NCI-H1105 (cell line): ENCODE measurements around the gene CTPS2.
A peak's percentile ranks its signal among the peaks of the same experiment; 100 is the strongest.
"Not testable (repeated sequence)": the region's sequence is repeated elsewhere in the genome, so short reads cannot be mapped to it uniquely, and the experiment has no call there.

Experiments used
- DNase-seq: peaks from one replicate; lab custom pipeline; 2025; lab: John Stamatoyannopoulos, UW

The CTPS2 gene

DNA sequence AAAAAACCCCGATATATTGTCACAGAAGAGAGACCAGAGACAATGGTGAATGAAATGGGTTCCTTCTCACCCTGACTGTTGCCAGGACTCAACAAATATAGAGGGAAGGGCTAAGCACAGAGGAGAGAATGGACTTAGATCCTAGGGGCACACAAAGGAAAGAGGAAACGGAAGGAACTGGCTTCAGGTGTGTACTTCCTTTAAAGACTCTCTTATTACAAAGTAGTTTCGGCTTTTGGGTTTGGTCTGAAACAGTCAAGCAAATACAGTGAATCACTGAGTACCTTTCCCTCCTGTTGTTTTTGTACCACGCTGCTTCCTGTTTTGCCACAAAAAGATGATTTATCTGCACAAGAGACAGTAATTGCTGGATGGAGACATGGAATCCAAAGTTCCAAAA, 108.6 kb downstream of the CTPS2 start:
- DNase-seq = no peak

- DNase-seq = not testable (repeated sequence)
Measured at GRCh38 chrX:16603235-16603634, 109.2 kb downstream of the CTPS2 start.

GRCh38 chrX:16601885-16602284, 110.6 kb downstream of the CTPS2 start:
- no peak for DNase-seq

- DNase-seq = peak; percentile 1
Measured at GRCh38 chrX:16594490-16594889, 118.0 kb downstream of the CTPS2 start.

DNA sequence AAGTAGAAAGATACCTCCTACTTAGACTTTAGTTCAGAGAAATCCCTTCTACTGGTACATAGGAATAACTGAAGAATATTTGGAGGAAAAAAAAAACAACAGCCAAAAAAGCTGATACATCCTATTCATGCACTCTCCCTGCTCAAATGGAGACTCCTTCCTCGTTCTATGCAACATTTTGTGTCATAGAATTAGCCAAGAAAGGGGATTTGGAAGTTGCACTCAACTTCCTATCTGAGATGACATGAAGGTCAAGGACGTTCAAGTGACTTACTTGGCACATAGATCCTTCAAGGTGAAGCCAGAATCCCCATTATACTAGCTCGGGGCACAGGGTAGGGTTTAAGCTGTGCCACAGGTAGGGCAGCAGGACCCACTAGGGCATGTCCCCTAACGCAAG, 118.7 kb downstream of the CTPS2 start:
- DNase-seq = no peak

- DNase-seq = no peak
Measured at GRCh38 chrX:16592194-16592770, 120.2 kb downstream of the CTPS2 start.

DNA sequence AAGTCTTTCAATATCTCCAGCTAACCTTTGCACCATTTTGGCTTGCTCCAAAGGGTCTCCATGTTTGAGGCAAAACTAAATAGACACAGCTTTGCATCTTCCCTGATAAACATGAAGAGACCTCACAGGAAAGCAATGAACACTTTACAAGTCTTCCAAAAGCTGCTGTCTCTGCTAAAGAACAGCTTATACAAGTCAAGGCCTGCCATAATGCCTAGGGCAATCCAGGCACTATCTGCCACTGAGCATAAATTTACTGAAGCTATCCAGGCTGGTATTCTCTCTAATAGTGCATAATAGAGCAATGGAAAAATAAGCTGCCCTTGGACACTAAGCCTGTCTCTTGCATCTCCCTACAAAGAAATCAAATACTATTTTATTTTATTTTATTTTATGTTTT, 122.6 kb downstream of the CTPS2 start:
- DNase-seq = no peak

DNA sequence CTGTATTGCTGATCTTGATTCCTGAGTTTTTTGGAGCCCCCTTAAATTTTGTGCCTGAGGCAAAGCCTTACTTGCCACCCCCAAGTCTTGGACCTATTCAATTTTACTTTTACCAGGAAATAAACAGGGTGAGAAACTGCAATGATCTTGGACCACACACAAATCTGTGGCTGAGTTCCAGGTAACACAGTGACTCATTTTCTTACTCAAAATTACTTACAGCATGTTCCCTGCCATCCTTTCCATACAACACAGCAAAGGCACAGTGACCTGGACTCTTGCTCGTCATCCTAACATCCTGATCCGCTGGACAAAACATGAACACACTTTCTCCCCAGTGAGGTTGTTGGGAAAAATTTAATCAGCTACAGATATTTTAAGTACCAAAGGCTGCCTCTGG, 123.3 kb downstream of the CTPS2 start:
- no peak for DNase-seq

DNA sequence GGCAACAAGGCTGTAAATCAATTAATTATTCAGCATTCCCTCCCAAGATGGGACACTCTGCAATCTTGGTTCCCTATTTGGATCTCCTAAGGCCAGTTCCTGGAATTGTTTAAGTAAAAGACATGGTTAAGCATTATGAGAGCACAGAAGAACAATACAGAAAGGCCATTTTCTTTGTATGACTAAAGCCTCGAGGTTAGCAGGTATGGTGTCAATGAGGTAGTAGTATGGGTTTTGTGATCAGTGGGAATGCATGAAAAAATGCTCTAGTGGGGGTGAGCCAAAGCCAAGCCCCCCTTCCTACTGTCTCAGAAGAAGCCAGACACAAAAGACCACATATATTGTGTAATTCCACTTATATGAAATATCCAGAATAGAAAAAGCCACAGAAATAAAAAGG, 124.2 kb downstream of the CTPS2 start:
- no peak for DNase-seq

GRCh38 chrX:16587836-16588235, 124.6 kb downstream of the CTPS2 start:
- DNase-seq = no peak

GRCh38 chrX:16586377-16587112, 125.9 kb downstream of the CTPS2 start:
- no peak for DNase-seq

DNA sequence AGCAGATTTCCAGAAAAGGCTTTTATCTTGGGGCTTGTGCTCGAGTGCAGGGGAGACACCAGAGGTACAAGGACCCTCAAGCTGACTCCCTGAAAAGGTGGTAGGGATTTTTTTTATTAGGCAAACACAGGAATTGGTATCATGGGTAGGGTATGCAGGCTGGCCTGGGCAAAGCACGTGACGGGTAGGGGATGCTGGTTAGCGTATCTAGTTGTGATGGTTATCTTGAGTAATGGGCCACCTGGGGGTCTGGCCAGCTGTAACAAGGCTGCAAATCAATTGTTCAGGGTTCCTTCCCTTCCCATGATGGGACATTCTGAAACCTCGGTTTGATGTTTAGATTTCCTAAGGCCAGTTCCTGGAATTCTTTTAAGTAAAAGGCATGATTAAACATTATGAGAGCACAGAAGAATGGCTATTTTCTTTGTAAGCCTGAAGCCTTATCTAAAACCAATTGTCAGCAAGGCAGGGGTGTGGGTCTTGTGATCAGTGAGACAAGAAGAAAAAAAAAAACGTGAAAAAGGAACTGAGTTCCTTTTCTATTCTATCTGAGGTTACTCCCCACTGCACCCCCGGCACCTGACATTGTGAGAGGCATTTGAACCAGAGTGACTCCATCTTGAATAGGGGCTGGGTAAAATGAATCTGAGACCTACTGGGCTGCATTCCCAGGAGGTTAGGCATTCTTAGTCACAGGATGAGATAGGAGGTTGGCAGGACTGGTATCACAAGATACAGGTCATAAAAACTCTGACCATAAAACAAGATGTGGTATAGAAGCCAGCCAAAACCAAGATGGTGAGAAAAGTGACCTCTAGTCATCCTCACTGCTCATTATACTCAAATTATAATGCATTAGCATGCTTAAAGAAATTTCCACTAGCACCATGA, 126.7 kb downstream of the CTPS2 start:
- DNase-seq = no peak

DNA sequence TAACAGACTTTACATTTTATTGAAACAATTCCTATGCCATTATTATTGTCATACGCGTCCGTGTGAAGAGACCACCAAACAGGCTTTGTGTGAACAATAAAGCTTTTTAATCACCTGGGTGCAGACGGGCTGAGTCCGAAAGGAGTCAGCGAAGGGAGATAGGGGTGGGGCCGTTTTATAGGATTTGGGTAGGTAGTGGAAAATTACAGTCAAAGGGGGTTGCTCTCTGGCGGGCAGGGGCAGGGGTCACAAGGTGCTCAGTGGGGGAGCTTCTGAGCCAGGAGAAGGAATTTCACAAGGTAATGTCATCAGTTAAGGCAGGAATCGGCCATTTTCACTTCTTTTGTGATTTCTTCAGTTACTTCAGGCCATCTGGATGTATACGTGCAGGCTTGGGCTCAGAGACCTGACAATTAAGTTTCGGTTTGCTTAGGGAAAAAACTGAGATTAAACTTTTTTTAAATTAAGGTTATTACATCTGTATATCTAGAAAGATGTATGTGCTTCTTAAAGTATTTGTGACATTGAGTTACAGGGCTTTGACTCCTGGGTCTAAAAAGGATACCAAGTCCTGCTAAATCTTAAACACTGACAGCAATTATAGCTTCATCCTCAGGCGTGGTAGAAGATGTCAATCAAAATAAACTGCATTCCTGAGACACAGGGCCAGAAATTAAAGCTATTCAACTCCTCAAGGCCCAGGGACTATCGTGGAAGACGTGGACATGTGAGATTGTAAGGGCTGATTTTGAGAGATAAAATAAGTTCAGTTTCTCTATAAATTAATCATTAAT, 132.3 kb downstream of the CTPS2 start:
- DNase-seq = not testable (repeated sequence)

GRCh38 chrX:16579517-16579916, 133.0 kb downstream of the CTPS2 start:
- no peak for DNase-seq

DNA sequence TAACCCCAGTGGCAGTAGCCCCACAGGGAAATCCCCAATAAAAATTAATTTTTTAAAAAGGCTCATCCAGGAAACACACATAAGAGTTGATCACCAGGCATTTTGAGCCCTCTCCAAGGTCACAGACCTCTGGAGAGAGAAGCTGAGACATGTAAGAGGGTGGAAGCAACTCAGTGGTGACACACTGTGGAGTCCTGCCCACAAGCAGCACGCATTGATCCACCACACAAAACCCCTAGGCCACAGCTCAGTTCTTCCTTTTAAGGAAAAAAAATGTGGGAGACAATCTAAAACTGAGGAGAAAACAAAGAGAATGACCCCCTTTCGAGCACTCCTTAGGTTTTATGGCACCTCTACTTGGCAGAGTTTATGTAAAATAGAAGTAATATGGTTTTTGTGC, 134.3 kb downstream of the CTPS2 start:
- DNase-seq = no peak

DNA sequence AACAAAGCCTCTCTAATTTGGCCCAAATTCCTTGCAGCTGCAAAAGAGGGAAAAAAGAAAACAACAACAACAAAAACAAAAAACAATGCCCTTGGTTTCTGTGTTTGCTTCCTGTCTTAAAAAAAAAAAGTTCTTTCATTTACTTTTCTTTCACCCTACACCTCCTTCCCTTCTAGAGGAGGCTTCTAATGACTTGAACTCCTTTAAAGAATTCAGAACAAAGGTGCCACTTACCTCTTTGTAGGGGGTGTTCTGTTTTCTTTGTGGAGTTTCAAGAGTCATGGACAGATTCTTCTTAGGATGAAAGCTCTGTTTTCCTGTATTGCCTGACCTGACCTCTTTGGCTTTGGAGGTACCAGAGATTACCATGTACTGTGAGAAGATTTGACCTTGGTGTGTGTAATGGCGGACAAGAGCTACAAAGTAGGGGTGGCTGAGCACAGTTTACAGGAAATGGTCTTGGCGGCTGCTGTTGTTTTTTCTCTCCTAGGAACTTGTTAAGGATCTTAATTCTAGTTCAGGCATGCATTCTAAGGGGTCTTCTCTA, 134.9 kb downstream of the CTPS2 start:
- no peak for DNase-seq

GRCh38 chrX:16575388-16575787, 137.1 kb downstream of the CTPS2 start:
- not testable (repeated sequence) for DNase-seq

- no peak for DNase-seq
Measured at GRCh38 chrX:16573781-16574180, 138.7 kb downstream of the CTPS2 start.

DNA sequence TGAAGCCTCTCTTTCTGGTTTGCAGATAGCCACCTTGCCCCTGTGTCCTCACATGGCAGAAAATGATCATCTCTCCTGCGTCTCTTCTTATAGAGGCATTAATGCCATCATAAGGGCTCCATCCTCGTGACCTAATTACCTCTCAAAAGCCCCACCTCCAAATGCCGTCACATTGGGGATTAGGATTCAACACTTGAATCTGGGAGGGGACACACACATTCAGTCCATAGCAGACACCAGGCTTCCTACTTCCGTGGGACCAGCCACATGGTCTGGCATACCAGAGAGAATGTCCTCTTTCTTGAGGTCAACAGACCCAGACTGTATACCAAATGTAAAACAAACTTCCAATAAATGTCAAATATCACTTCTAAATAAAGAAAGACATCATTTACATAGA, 144.8 kb downstream of the CTPS2 start:
- no peak for DNase-seq

DNA sequence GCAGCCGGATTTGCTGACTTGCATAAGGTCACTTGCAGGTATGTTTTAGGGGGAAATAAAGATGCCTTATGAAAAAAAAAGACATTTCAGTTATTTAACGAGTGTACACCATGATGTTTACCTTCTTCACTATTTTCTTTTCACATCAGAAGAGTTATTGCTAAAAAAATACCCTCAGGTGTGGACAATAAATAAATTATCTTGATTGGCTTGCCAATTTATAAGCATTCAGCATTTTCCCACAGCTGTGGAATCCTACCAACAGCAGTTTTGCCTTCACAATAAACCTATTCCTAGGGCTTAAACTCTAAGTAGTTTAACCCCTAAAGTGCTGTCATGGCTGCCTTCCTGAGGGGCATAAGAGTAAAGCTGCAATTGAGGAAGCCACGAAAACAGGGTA, 145.9 kb downstream of the CTPS2 start:
- DNase-seq = no peak

GRCh38 chrX:16560173-16560572, 152.3 kb downstream of the CTPS2 start:
- DNase-seq = no peak

DNA sequence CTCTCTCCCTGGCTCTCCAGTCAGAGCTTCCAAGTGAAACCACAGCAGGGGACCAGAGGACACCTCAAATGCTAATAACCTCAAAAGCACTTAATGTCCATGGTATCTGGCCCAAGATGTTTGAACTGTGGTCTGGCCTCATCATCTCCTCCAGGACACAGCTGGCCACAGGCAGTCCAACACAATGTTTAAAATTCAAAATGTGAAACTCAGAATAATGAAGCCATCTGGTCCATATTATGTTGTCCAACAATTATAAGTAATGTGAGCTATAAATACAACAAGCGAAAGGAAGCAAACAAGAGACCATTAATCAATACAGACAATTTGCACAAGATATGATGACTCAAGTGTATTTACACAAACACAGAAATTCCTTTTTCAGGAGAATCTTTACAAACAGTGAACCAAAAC, 153.3 kb downstream of the CTPS2 start:
- no peak for DNase-seq
